Measurements from ENCODE around the gene C1orf198. TPM values are rescaled to one million over a fixed set of nuclear protein-coding genes. Genes with fewer than 3 reads are reported as not detected.

Gene C1orf198, protein sequence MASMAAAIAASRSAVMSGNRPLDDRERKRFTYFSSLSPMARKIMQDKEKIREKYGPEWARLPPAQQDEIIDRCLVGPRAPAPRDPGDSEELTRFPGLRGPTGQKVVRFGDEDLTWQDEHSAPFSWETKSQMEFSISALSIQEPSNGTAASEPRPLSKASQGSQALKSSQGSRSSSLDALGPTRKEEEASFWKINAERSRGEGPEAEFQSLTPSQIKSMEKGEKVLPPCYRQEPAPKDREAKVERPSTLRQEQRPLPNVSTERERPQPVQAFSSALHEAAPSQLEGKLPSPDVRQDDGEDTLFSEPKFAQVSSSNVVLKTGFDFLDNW
- 17.6 to 20.3 TPM (median 18.4 TPM) in 5 replicates for total RNA-seq (2022; extraction: Qiagen RNA extraction)

DNA sequence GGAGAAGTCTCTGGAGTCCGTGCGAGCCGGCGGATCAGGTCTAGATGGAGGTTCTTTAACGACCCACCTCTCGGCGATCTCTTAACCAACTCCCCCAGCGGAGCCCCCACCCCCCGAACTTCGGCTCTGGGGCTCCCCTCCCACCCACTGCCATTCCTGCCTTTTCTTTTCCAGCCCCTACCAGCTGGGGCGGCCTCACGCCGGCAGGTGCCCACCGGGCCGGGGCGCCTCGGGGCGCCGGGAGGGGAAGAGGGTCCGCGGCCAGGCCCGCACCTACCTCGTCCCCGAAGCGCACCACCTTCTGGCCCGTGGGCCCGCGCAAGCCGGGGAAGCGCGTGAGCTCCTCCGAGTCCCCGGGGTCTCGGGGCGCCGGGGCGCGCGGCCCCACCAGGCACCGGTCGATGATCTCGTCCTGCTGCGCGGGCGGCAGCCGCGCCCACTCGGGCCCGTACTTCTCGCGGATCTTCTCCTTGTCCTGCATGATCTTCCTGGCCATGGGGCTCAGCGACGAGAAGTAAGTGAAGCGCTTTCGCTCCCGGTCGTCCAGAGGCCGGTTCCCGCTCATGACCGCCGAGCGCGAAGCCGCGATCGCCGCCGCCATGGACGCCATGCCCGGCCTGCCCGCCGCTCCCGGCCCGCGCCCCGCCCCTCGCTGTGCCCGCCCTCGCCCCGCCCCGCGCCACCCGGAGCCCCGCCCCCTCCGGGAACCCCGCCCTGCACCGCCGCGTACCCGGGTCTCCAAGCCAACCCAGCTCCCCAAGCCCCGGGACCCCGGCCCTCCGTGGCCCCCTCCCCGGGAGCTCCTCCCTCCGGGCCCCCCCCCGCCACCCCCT, at the start of gene C1orf198:
Gene C1orf198, minus strand, starts transcription at position 619 of the 833 bp plus-strand sequence. Its CDS starts 9 bp downstream, at position 610.

Other genes with a start within 250 kb of the C1orf198 start
- 18.4 to 23.5 TPM (median 19.0 TPM) in 5 replicates for gene COG2, start 226.0 kb downstream of the C1orf198 start, total RNA-seq (2022; extraction: Qiagen RNA extraction)
- 0.04 to 0.15 TPM (median 0.10 TPM) in 5 replicates for gene AGT, start 154.4 kb downstream of the C1orf198 start, total RNA-seq (2022; extraction: Qiagen RNA extraction)
- gene CAPN9, start 121.1 kb downstream of the C1orf198 start, total RNA-seq (2022; extraction: Qiagen RNA extraction), result not detected in 5 replicates
- 7.4 to 9.8 TPM (median 9.6 TPM) in 5 replicates for gene TTC13, start 110.3 kb upstream of the C1orf198 start, total RNA-seq (2022; extraction: Qiagen RNA extraction)
- 21.4 to 24.8 TPM (median 24.0 TPM) in 5 replicates for gene ARV1, start 110.6 kb upstream of the C1orf198 start, total RNA-seq (2022; extraction: Qiagen RNA extraction)
- gene FAM89A, start 171.7 kb upstream of the C1orf198 start, total RNA-seq (2022; extraction: Qiagen RNA extraction), result 10.2 to 15.4 TPM (median 15.0 TPM) in 5 replicates